ENCODE results near the gene TUNAR. TPM values are rescaled to one million over a fixed set of nuclear protein-coding genes. Genes with fewer than 3 reads are reported as not detected.

The TUNAR gene
- total RNA-seq, 1 donor = not detected

- no peak for TF ChIP-seq CTCF (IDR thresholded peaks at IDR 0.05; ENCODE audit: insufficient read depth, low read depth, low read length)
- H3K4me3 ChIP-seq (ENCODE audit: low read depth, low read length) = no peak overlapping the region
- no peak for DNase-seq (ENCODE audit: low read depth)
Observed at GRCh38 chr14:95877633-95878032, 1.0 kb downstream of the TUNAR start.

GRCh38 chr14:95884377-95884776 lies 7.7 kb downstream of the TUNAR start:
- no peak for TF ChIP-seq CTCF (IDR thresholded peaks at IDR 0.05; ENCODE audit: insufficient read depth, low read depth, low read length)
- H3K4me3 ChIP-seq (ENCODE audit: low read depth, low read length) = no peak overlapping the region
- DNase-seq (ENCODE audit: low read depth) = no peak

GRCh38 chr14:95885278-95885677 lies 8.6 kb downstream of the TUNAR start:
- DNase-seq (ENCODE audit: low read depth) = no peak
- TF ChIP-seq CTCF (IDR thresholded peaks at IDR 0.05; ENCODE audit: insufficient read depth, low read depth, low read length) = no peak
- H3K4me3 ChIP-seq (ENCODE audit: low read depth, low read length) = no peak overlapping the region

GRCh38 chr14:95885866-95886265 lies 9.2 kb downstream of the TUNAR start:
- TF ChIP-seq CTCF (IDR thresholded peaks at IDR 0.05; ENCODE audit: insufficient read depth, low read depth, low read length) = no peak
- no peak for DNase-seq (ENCODE audit: low read depth)
- H3K4me3 ChIP-seq (ENCODE audit: low read depth, low read length) = no peak overlapping the region

- DNase-seq (ENCODE audit: low read depth) = no peak
- H3K4me3 ChIP-seq (ENCODE audit: low read depth, low read length) = no peak overlapping the region
- no peak for TF ChIP-seq CTCF (IDR thresholded peaks at IDR 0.05; ENCODE audit: insufficient read depth, low read depth, low read length)
Observed at GRCh38 chr14:95886366-95887056, 9.9 kb downstream of the TUNAR start.

GRCh38 chr14:95887351-95887750 lies 10.7 kb downstream of the TUNAR start:
- H3K4me3 ChIP-seq (ENCODE audit: low read depth, low read length) = no peak overlapping the region
- no peak for DNase-seq (ENCODE audit: low read depth)
- no peak for TF ChIP-seq CTCF (IDR thresholded peaks at IDR 0.05; ENCODE audit: insufficient read depth, low read depth, low read length)

Data from fibroblast of villous mesenchyme (primary cell).